BJ (cell line): ENCODE data around the gene C1QTNF5. TPM values are rescaled to one million over a fixed set of nuclear protein-coding genes. Genes with fewer than 3 reads are reported as not detected.

Experiments used
- CTCF ChIA-PET: fragments of 350-600 bp; formaldehyde crosslinking; extraction: SDS; loops from one replicate; lab custom pipeline; 2021; ENCODE audit warnings: antibody characterized with exemption, inconsistent platforms; lab: Yijun Ruan, JAX
- POLR2A ChIA-PET: fragments of 300-600 bp; sonication (Branson Sonifier 250); formaldehyde crosslinking; extraction: SDS; loops from one replicate; lab custom pipeline; 2021; ENCODE audit warnings: antibody characterized with exemption; lab: Charles Lee
- DNase-seq: peaks from one replicate; pipeline ENCODE4 v3.0.0-alpha.2; 2011; ENCODE audit warnings: low read depth
- H3K27me3 ChIP-seq: 2 replicates; pipeline ENCODE4 v1.6.0; 2011; ENCODE audit warnings: low read length; ENCODE audit not compliant: control insufficient read depth, insufficient read depth
- H3K36me3 ChIP-seq: 2 replicates; pipeline ENCODE4 v1.5.1; 2011; ENCODE audit warnings: low read length; ENCODE audit not compliant: control insufficient read depth, insufficient read depth
- H3K4me3 ChIP-seq: 2 replicates; pipeline ENCODE4 v1.5.1; 2011; ENCODE audit warnings: low read depth, mild to moderate bottlenecking, control low read depth, low read length
- CTCF ChIP-seq: IDR thresholded peaks from 2 replicates; pipeline ENCODE4 v1.5.1; 2011; ENCODE audit warnings: low read depth, mild to moderate bottlenecking, control low read depth, inconsistent platforms, low read length, moderate library complexity; ENCODE audit not compliant: insufficient read depth
- polyA plus RNA-seq: library from polyadenylated mRNA; depleted of rRNA; stranded (reverse); fragments of >200 nt; gene quantifications from 2 replicates; pipeline ENCODE4 v1.2.3, GENCODE V29; 2011

C1QTNF5 gene
- polyA plus RNA-seq, 1 experiment, result 19.4 TPM

- Histone ChIP-seq H3K4me3 (no peak overlapping the region), H3K36me3 (no peaks in the 10 kb centered on the region), H3K27me3 (no peaks in the 10 kb centered on the region)
- POLR2A ChIA-PET, result no interaction called here
- CTCF ChIA-PET, result interaction anchor here (0.6 to 3.2 kb wide), 14 partner anchors 9 to 803 kb away, joined by 3 to 32 read pairs (median 4); partner anchors contain the start of genes C1QTNF5 and USP2
- TF ChIP-seq CTCF, result no peak
- no peak for DNase-seq
Measured at GRCh38 chr11:119365071-119365591, 24.4 kb upstream of the C1QTNF5 start.

- no peaks in the 10 kb centered on the region for H3K27me3 ChIP-seq
- ChIA-PET CTCF (interaction anchor here (0.8 to 3.2 kb wide), 13 partner anchors 8 to 744 kb away, joined by 3 to 32 read pairs (median 5); partner anchors contain the start of genes C1QTNF5 and USP2), POLR2A (no interaction called here)
- no peak for DNase-seq
- H3K4me3 ChIP-seq, result peak overlapping the region; percentile 32
- H3K36me3 ChIP-seq, result no peaks in the 10 kb centered on the region
- TF ChIP-seq CTCF, result no peak
Measured at GRCh38 chr11:119363851-119364590, 23.3 kb upstream of the C1QTNF5 start.

GRCh38 chr11:119363081-119363850 is 22.6 kb upstream of the C1QTNF5 start:
- no peaks in the 10 kb centered on the region for H3K27me3 ChIP-seq
- ChIA-PET CTCF (interaction anchor here (2.9 to 3.3 kb wide), 4 partner anchors 10 to 111 kb away, joined by 18 to 58 read pairs (median 29); no protein-coding TSS in a partner anchor), POLR2A (interaction anchor here (0.6 kb wide), 1 partner anchor 173 kb away, joined by 5 read pairs; no protein-coding TSS in a partner anchor)
- no peak for DNase-seq
- no peak overlapping the region for H3K4me3 ChIP-seq
- H3K36me3 ChIP-seq, result no peaks in the 10 kb centered on the region
- TF ChIP-seq CTCF, result no peak

GRCh38 chr11:119362741-119363080 is 22.0 kb upstream of the C1QTNF5 start:
- Histone ChIP-seq H3K36me3 (no peaks in the 10 kb centered on the region), H3K4me3 (no peak overlapping the region), H3K27me3 (no peaks in the 10 kb centered on the region)
- ChIA-PET POLR2A (interaction anchor here (0.6 kb wide), 1 partner anchor 173 kb away, joined by 5 read pairs; no protein-coding TSS in a partner anchor), CTCF (interaction anchor here (2.9 to 3.3 kb wide), 3 partner anchors 11 to 112 kb away, joined by 18 to 58 read pairs (median 26); no protein-coding TSS in a partner anchor)
- no peak for TF ChIP-seq CTCF
- DNase-seq, result no peak
